Small intestine (tissue), 7 donors: ENCODE measurements around the gene PRKN. TPM values are rescaled to one million over a fixed set of nuclear protein-coding genes. Genes with fewer than 3 reads are reported as not detected.

ENCODE experiments used
- DNase-seq, 2 donors: peaks; one replicate each; pipeline versions ENCODE4 v3.0.0 to v3.0.0-alpha.2; 2013
- FAIRE-seq: peaks from 2 replicates; lab custom pipeline; 2012; peaks lifted over from hg19 to GRCh38; lab: Jason Lieb, UNC
- H3K27ac ChIP-seq, 3 donors: one replicate each; pipeline ENCODE4 v1.5.1; 2013; ENCODE audit warnings: low read length in 2 of 3, mild to moderate bottlenecking in 2 of 3, control low read depth in 1 of 3, inconsistent platforms in 1 of 3, low read depth in 1 of 3, moderate library complexity in 1 of 3
- H3K27me3 ChIP-seq, 3 donors: one replicate each; pipeline ENCODE4 v1.6.1; 2013; ENCODE audit warnings: low read length in 3 of 3, inconsistent platforms in 1 of 3; ENCODE audit not compliant: control insufficient read depth in 3 of 3, insufficient read depth in 3 of 3
- H3K36me3 ChIP-seq, 3 donors: one replicate each; pipeline ENCODE4 v1.6.1; 2013; ENCODE audit warnings: low read length in 3 of 3, inconsistent platforms in 1 of 3, low read depth in 1 of 3, mild to moderate bottlenecking in 1 of 3, moderate library complexity in 1 of 3; ENCODE audit not compliant: control insufficient read depth in 3 of 3, insufficient read depth in 2 of 3
- H3K4me1 ChIP-seq, 3 donors: one replicate each; pipeline ENCODE4 v1.6.1; 2013; ENCODE audit warnings: low read length in 2 of 3, inconsistent platforms in 1 of 3, low read depth in 1 of 3, mild to moderate bottlenecking in 1 of 3, moderate library complexity in 1 of 3; ENCODE audit not compliant: control insufficient read depth in 3 of 3, insufficient read depth in 2 of 3
- H3K4me3 ChIP-seq, 3 donors: one replicate each; pipeline ENCODE4 v1.5.1; 2013; ENCODE audit warnings: low read length in 3 of 3, control low read depth in 1 of 3, inconsistent platforms in 1 of 3, low read depth in 1 of 3, mild to moderate bottlenecking in 1 of 3, moderate library complexity in 1 of 3
- H3K9me3 ChIP-seq, 2 donors: one replicate each; pipeline ENCODE4 v1.6.1; 2013; ENCODE audit warnings: low read depth in 1 of 2, low read length in 1 of 2; ENCODE audit not compliant: control insufficient read depth in 2 of 2, insufficient read depth in 1 of 2
- WGBS, 3 donors: extraction: QIAGEN DNeasy Blood & Tissue Kit; methylation state at CpG; one replicate each; pipeline ENCODE4 v1.1.7; 2013; 5-methylcytosine and 5-hydroxymethylcytosine counted together
- polyA plus RNA-seq, 4 donors: library from polyadenylated mRNA; stranded (reverse) in 3 of 4; unstranded in 1 of 4; fragments of 200-250 nt in 3 of 4; fragments of 120-200 nt in 1 of 4; gene quantifications; one replicate each; pipeline versions ENCODE4 v1.2.1 to v1.2.3, GENCODE V29; 2013
- donor health status: healthy with polysubstance abuse.
- donor health status: control.
- donor health status: control.
- donor health status: Bipolar disorder and iron deficiency.
- donor health status: healthy.

Gene PRKN
- polyA plus RNA-seq, 4 donors: 0.27 to 2.3 (median 1.0) TPM

DNA sequence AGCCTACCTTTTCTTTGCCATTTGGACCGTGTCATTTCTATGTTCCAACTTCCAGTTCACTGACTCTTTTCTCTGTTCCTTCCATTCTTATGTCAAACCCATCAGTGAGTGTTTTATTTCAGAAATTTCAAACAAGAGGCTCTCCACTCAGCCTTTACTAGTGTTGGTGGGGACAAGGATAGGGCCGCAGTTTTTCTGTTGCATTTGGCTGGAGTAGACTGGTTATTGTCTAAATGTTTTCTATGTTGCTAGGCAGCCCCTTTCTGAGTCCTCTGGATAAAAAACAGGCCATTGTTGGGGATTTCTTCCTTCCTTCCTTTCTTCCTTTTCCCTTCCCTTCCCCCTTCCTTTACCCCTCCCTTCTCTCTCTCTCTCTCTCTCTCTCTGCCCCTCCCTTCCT, 288.6 kb downstream of the PRKN start:
- FAIRE-seq: no peak
- WGBS, 3 donors: 65 to 94% (median 88%) methylated on average over 2 of the region's 2 CpGs

GRCh38 chr6:162435071-162435470, 292.5 kb downstream of the PRKN start:
- Histone ChIP-seq H3K4me1 (no peaks in the 10 kb centered on the region), H3K36me3 (no peaks in the 10 kb centered on the region), H3K9me3 (peaks cover 0 to 7% of the 10 kb centered on the region in 2 donors), H3K4me3 (no peak overlapping the region), H3K27ac (no peak overlapping the region), H3K27me3 (no peaks in the 10 kb centered on the region)
- DNase-seq: no peak
- FAIRE-seq: no peak

More for the DNA sequence above, 288.6 kb downstream of the PRKN start:
- Histone ChIP-seq H3K4me1 (no peaks in the 10 kb centered on the region), H3K36me3 (no peaks in the 10 kb centered on the region), H3K4me3 (no peak overlapping the region), H3K27me3 (no peaks in the 10 kb centered on the region), H3K9me3 (peaks cover 0 to 7% of the 10 kb centered on the region in 2 donors), H3K27ac (no peak overlapping the region)
- DNase-seq: no peak

DNA sequence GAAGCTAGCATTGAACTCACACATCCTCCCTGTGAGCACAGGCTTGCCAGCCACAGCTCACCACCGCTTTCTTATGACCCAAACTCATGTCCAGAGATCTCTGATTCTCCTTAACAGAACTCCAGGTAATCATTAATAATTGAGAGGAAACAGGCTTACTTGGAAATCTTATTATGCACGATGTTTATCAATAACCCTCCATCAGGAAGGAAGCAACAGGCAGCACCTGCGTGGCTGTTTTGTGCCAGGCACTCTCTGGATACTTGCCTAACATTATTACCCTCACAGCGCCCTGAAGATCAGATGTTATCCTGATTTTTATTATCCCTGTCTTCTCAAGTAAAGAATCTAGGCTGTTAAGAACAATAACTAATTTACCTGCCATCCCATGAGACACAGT, 306.6 kb downstream of the PRKN start:
- Histone ChIP-seq H3K9me3 (no peaks in the 10 kb centered on the region), H3K4me3 (no peak overlapping the region), H3K27me3 (no peaks in the 10 kb centered on the region), H3K4me1 (no peaks in the 10 kb centered on the region), H3K27ac (no peak overlapping the region), H3K36me3 (no peaks in the 10 kb centered on the region)
- FAIRE-seq (no peak), DNase-seq (no peak)
- WGBS, 3 donors: 36 to 63% (median 59%) methylated on average over 4 of the region's 4 CpGs

DNA sequence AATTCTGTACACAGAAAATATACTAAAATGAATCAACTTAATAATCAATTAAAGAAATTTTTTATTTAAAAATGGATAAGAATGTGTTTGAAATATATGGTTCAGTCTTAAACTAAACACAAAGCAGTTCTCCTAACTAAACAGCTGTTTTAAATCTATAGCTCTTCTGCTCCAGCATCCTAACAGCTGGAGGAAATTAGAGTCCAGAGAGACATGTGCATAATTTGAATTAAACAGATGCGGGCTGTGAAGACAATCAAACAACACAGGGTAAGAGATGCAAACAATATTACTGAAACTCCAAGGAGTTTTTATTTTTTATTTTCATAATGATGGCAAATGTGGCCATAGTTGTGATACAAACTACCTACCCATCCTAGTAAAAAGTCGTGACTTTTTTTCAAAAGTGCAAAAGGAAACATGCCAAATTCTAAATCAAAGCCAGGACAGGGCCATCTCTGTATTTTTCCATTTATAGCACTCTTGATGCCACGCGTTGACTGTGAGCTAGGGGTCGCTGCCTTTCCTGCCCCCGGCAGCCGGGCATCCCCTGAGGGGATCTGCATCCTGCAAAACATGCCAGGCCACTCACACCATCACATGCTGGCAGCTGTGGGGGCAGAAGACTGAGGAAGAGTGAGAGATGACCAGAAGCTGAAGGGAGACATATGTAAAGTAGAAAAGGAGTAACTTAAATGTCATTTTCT, 310.6 kb downstream of the PRKN start:
- Histone ChIP-seq H3K4me3 (no peak overlapping the region), H3K9me3 (no peaks in the 10 kb centered on the region), H3K4me1 (no peaks in the 10 kb centered on the region), H3K36me3 (no peaks in the 10 kb centered on the region), H3K27ac (no peak overlapping the region), H3K27me3 (no peaks in the 10 kb centered on the region)
- 59 to 87% (median 87%) methylated on average over 7 of the region's 7 CpGs for WGBS, 3 donors
- DNase-seq (no peak), FAIRE-seq (no peak)

- no peaks in the 10 kb centered on the region for H3K4me1 ChIP-seq
- H3K9me3 ChIP-seq: no peaks in the 10 kb centered on the region
- DNase-seq (no peak), FAIRE-seq (no peak)
- H3K27ac ChIP-seq: no peak overlapping the region
- no peaks in the 10 kb centered on the region for H3K27me3 ChIP-seq
- WGBS, 3 donors: 77 to 83% (median 79%) methylated on average over 2 of the region's 2 CpGs
- H3K4me3 ChIP-seq: no peak overlapping the region
- H3K36me3 ChIP-seq: no peaks in the 10 kb centered on the region
These were observed 311.3 kb downstream of the PRKN start for GRCh38 chr6:162416307-162416706.

GRCh38 chr6:162409741-162410691, 317.6 kb downstream of the PRKN start:
- no peak for FAIRE-seq
- Histone ChIP-seq H3K9me3 (no peaks in the 10 kb centered on the region), H3K36me3 (no peaks in the 10 kb centered on the region), H3K4me3 (no peak overlapping the region), H3K4me1 (no peaks in the 10 kb centered on the region), H3K27me3 (peaks cover 0 to 2% (median 0%) of the 10 kb centered on the region in 3 donors), H3K27ac (no peak overlapping the region)
- no peak for DNase-seq
- WGBS, 3 donors: 61 to 71% (median 63%) methylated on average over 8 of the region's 8 CpGs

- Histone ChIP-seq H3K4me1 (no peaks in the 10 kb centered on the region), H3K27ac (no peak overlapping the region), H3K4me3 (no peak overlapping the region), H3K27me3 (peaks cover 0 to 2% (median 0%) of the 10 kb centered on the region in 3 donors), H3K36me3 (no peaks in the 10 kb centered on the region), H3K9me3 (no peaks in the 10 kb centered on the region)
- FAIRE-seq (no peak), DNase-seq (no peak)
- WGBS, 3 donors: 76 to 84% (median 77%) methylated on average over 5 of the region's 5 CpGs
These were observed 318.6 kb downstream of the PRKN start for GRCh38 chr6:162408826-162409535.

DNA sequence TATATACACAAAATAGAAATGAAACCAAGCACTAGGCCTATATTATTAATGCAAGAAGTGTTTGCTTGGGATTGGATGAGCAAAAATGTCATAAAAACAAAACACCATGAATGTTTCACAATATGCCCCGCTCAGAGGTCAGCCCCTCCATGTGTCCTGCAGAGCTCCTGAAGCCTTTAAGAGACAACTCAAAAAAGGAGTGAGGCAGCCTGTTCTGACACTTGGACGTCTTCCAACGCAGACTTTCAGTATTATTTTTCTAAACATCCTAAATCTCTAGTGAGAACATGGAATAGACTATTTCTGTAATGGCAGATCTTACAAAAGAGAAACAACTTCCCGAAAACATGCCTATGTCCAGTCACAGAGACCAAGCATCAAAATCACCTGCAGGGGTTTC, 322.6 kb downstream of the PRKN start:
- Histone ChIP-seq H3K27ac (no peak overlapping the region), H3K4me1 (no peaks in the 10 kb centered on the region), H3K27me3 (peaks cover 0 to under 1% (median 0%) of the 10 kb centered on the region in 3 donors), H3K36me3 (no peaks in the 10 kb centered on the region), H3K4me3 (no peak overlapping the region), H3K9me3 (no peaks in the 10 kb centered on the region)
- no peak for FAIRE-seq
- DNase-seq: no peak
- 65 to 90% (median 89%) methylated on average over 4 of the region's 4 CpGs for WGBS, 3 donors
